Activated CD4-positive, CD25-positive, alpha-beta regulatory T cell treated with anti-CD3 and anti-CD28 coated beads, Interleukin-2, amount 50 U/mL, for 72 hours (primary cell): ENCODE measurements around the gene CFAP251.

ENCODE experiments used
- DNase-seq: peaks from one replicate; pipeline ENCODE4 v3.0.0; 2021

Gene CFAP251

DNA sequence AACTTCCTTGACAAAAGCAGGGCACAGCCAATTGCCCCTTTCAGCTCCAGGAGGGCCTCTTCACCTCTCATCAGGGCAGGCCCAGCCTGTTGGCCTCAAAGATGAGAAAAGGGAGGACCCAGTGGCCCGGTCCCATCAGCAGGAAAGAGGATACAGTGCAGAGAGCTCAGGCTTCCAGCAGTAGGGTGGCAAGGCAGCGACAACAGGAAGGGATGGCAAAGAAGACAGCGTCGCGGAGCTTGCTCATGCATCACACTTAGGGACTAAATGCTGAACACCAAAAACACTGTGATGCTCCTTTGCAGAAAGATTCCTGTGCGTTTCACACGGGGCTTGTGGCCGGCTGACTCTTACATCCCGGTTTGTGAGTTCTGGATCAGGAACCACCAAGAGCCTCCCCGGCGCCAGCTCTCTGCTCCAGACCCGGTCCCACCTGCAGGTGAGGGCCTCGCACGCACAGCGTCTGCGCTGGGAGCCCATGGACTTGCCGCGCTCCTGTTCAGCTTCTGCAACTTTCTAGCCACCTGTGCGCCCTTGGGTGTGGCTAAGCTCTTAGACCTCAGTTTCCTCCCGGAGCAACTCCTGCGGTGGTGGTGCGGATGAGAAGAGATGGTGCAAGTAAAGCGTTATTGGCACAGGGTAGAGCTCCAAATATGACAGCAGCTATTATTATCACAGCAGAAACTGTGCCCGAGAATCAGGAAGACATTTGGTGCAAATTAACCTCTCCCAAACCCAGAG is 88.0 kb downstream of the CFAP251 start:
- no peak for DNase-seq

DNA sequence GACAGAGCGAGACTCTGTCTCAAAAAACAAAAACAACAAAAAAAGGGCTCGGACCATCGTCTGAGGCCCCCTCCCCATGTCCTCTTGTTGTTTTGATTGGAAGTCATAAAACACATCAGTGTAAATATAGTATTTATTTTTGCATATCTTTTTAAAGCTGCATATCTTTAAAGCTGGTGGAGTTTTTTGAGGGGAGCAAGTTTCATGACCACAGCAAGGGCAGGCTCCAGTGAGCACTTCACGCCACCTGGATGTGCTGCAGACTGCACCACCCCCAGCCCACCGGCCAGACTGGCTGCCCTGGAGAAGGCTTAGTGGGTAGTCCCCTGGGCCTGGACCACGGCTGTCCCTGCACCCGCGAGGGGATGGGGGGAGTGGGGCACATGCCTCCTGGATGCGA is 91.3 kb downstream of the CFAP251 start:
- DNase-seq = no peak

DNA sequence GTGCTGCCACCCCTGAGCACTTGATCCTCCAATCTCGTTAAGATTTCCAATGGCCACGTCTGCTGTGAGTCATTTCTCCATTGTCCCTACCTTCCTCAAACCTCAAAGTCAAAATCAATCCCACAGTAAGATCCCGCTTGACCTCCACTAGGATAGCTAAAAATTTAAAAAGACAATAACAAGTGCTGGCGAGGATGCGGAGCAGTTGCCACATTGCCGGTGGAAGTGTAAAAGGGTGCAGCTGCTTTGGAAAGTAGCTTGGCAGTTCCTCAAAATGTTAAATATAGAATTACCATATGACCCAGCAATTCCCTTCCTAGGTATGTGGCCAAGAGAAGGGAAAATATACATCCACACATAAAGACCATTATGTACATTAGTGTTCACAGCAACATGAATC is 93.8 kb downstream of the CFAP251 start:
- no peak for DNase-seq

DNA sequence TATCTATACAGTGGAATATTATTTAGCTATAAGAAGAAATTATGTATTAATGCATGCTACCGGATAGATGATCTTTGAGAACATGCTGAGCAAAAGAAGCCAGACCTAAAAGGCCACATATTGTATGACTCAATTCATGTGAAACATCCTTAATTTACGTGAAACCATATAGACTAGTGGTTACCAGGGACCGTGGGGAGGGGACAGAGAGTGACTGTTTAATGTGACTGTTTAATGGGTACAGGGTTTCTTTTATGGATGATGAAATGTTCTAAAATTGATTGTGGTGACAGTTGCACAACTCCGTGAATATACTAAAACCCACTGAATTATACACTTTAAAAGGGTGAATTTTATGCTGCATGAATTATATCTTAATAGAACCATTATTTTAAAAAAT is 94.7 kb downstream of the CFAP251 start:
- DNase-seq = no peak

DNA sequence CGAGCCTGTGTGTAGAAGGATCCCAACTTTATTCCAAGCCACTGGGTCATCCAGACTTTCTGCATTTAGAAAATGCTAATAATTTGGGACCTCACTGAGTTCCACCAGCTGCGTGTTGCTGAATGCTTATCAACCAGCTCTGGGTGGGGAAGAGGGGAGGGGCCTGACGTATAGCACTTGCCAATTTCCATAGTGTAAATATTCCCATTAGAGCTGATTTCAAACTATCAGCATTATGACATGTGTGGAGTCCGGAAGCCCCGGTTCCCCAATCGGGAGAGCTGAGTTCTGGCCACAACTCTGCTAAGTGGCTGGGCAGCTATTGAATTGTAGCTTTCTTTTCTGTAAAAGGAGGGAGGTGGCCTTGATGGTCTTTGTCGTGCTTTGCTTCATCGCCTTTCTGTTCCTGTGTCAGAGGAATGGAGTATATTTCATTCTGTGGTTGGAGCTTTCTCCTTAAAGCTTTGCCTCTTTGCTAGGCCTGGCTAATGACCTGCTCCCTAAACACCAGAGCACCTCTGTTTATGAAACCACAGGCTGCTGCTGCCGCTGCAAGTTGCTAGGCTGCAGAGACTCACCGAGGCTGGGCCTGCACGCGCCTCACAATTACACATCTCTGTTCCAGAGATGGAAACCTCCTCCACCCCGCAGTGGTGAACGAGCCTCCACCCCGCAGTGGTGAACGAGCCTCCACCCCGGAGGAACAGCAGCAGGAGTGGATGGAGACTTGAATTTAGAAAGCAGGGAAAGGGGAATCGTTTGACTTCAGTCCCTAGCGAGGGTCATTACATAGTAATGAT is 95.6 kb downstream of the CFAP251 start:
- no peak for DNase-seq

DNA sequence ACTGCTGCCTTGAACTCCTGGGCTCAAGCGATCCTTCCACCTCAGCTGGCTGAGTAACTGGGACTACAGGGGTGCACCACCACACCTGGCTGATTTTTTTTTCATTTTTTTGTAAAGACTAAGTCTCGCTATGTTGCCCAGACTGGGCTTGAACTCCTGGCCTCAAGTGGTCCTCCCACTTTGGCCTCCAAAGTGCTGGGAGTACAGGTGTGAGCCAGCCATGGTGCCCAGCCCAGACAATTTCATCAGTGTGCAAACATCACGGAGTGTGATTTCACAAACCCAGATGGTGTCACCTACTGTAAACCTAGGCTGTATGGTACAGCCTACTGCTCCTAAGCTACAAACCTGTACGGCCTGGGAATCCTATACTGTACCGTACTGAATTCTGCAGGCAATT is 96.4 kb downstream of the CFAP251 start:
- DNase-seq = no peak

DNA sequence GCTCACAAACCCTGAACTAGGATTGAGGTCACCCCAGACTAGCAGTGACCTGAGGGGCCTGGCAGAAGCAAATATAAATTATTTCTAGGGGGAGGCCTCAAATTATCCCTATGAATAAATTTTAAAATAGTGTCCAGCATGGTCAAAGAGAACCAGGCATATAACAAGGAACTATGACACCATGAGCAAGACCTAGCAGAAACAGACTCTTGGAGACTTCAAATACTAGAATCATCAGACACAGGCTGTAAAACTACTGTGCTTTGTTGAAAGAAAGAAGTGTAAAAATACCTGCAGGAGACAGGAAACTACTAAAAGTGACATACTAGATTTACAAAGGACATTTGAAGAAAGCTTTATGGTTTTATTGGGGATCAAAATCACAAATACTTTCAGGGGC is 100.1 kb downstream of the CFAP251 start:
- no peak for DNase-seq

DNA sequence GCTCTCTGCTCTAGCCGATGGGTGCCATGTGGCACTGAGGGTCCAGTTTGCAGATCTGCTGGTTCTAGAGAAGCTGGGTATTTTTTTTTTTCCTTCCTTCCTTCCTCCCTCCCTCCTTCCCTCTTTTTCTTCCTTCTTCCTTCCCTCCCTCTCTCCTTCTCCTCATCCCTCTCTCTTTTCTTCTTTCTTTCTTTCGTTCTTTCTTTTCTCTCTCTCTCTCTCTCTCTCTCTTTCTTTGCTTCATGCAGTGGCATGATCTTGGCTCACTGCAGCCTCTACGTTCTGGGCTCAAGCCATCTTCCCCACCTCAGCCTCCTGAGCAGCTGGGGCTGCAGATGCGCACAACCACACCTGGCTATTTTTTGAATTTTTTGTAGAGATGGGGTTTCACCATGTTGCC is 100.5 kb downstream of the CFAP251 start:
- no peak for DNase-seq

DNA sequence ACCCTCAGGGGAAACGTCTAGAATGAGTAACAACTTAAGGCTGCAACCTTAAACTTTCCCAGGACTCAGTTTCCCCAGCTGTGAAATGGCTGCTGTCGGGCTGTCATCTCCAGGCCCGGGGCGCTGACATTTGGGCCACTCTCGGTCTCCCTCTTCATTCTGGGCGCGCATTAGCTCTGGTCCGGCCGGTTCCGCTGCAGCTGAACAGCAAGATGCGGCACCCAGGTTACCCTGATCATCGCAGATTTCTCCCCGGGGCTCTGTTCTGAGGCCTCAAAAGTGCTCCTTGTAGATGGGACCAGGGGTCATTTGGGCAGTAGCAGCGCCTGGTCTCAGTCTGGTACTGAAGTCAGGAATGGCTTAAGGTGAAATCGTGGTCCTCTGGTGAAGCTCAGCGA is 102.4 kb downstream of the CFAP251 start:
- no peak for DNase-seq

DNA sequence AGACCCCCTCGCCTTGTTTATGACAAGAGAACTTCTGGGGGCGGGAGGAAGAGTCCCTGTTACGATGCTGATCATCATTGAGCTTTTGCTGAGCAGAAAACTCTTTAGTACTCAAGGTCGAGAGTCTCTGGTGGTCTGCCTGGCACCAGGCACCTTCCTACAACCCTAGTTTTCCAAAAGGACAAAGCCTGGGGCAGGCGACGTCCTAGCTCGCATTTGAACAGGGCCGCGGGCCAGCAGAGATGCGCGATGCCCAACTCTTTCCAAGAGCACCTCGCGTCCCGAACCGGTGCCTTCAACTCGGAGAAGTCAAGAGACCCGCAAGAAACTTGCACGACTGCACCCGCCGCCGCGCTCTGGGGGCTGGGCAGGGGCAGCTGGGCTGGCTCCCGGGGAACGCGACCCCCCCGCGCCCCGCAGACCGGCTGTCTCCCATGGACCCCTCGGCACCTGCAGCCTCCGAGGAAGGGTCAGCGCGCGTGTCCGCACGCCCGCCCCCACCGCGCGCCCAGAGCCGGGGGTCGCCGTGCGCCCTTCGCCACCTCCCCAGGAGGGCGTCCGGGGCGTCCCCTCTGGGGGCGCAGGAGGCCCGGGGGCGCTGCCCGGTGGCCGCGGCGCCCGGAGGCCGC is 102.9 kb downstream of the CFAP251 start:
- no peak for DNase-seq

DNA sequence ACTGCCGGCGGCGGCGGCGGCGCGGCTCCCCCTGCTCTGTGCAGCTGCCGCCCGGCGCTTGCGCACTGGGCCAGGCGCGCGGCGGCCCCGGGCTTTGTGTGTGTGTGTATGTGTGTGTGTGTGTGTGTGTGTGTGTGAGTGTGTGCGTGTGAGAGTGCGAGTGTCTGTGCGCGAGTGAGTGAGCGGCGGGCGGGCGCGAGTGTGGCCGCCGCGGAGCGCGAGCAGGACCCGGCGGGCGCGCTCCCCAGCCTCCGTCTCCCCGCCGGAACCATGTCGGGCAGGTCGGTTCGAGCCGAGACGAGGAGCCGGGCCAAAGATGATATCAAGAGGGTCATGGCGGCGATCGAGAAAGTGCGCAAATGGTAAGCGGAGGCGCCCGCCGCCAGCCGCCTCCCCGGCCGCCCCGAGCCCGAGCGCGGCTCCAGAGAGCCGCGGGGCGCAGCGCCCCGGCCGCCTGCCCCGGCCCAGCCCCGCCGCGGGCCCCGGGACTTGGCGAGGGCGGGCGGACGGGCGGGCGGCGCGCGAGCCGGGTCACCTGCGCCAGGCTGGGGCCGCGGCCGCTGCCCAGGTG is 103.5 kb downstream of the CFAP251 start, which contains the start of gene BCL7A:
TSS of gene BCL7A (plus strand) at position 63 of the 571 bp plus-strand sequence. CDS start at position 271, 208 bp downstream.
- DNase-seq = peak; percentile 43

DNA sequence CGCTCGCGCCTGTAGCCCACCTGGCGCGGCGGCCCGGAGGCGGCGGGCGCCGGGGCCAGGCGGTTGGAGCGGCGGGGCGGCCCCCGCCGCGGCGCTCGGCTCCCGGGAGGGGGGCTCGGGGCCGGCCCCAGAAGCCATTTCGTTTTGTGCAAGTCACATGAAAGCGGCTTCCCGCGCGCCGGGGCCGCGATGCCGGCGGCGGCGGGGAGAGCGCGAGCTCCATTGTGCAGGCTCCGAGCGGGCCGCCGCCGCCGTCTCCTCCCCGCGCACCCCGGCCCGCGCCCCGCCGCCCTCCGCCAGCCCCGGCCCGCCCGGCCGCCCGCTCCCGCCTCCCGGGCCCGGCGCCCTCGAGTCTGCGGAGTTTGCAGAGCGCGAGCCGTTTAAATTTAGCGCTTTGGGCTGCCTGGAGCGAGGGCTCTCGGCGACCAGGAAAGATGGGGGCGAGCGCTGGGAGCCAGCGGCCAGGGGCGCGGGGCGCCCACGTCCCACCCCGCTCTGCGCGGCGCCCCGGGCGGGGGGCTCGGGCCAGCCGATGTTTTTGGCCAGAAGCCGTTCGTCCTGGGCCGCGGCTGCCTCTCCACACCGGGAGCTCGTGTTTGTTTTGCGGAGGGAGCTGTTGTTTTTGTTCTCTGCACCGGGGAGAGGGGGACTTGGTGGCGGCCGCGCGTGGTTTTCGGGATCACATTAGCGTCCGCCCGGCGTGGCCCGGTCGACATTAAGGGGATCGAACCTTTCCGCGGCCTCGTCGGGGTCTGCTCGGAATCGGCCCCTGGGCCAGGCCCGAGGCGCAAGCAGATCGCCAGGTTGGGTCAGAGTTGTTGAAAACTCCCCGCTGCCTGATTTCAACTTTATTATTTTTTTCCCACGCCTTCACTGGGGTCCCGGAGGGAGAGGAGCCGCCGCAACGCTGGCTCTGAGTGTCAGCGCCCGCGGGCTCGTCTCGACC is 104.3 kb downstream of the CFAP251 start:
- no peak for DNase-seq

DNA sequence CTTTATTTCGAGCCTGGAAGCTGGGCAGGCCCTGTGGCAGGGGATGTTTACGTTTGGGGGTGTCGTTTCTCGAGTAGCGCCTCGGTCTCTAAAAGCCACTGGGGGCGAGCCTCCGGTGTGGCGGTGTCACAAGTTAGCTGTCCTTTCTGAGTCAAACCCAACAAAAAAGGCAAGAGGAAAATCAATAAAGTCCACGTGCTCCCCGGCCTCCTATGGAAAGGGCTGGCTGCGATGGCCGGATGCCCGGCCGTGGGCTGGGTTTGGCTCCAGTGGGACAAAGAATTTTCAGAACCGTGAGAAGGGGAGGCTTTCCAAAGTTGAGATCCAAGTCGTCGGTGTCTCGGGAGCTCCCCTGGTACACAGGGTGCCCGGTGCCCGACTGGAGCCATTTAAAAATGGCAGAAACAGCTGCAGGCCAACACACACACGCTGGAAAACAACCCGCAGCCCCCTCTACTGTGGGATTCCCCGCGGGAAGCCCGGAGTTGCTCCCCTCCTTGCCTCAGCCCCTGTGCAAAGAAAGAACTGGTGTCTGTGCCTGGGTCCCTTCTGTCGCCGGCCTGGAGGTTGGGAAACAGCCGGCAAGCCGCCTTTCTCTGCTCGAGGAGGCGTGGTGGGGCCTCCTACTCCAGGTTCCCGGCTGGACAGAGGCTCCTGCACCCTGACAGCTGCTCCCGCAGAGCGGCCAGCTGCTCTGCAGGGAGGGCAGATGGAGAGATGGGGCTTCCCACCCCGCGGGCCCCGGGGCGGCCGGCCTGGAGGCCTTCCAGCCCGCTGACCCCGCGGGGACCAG is 105.1 kb downstream of the CFAP251 start:
- no peak for DNase-seq

DNA sequence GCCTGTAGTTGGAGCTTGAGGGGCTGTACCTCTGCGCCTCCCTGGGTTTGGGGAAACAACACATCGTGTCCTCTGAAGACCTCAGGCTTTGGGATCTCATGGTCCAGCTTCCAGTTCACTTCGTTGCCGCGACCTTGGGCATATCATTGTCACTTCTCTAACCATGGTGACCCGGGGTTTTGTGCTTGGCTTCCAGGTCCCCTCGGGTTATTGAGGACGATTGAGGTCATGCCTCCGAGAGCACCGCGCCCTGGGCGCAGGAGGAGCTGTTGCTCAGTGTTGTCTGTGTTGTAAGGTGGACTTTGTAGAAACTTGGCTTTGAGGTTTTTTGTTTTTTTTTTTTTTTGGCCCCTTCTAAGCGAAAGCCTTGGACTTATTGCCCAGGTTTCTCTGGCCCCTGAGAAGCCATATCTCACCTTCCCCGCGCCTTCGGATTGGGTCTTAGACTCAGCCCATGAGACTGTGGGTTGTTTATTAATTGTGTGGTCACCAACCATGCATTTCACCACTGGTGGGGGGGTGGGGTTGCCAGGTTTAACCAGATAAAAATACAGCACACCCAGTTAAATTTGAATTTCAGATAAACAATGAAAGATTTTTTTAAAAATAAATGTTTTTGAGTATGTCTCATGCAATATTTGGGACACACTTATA is 105.9 kb downstream of the CFAP251 start:
- DNase-seq = no peak

DNA sequence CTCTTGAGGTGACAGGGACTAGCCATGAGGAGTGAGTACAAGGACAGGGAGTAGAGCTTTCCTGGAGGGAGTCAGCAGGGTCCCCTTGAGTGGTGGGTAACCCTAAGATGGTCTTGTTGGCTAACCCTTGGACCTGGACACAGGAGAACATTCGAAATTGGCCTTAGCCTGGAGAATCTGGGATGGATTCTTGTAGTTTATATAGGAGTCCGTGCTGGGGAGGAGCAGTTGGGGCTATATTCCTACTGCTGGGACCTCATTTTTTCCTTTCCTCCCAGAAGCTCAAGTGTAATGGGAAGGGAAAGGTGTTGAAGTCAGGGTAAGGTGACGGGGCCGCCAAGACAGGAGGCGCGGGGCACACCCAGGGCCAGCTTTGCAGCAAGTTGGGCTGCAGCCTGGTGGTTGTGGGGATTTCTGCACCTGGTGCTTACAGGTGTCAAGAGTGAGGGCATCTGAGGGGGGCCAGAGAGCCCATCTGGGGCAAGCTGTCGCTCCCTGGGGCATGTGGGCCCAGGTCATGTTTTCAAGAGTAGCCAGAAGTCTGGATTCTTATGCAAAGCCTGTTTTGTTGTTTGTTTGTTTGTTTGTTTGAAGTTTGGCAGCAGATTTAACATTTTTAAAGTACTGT is 108.4 kb downstream of the CFAP251 start:
- DNase-seq = no peak

DNA sequence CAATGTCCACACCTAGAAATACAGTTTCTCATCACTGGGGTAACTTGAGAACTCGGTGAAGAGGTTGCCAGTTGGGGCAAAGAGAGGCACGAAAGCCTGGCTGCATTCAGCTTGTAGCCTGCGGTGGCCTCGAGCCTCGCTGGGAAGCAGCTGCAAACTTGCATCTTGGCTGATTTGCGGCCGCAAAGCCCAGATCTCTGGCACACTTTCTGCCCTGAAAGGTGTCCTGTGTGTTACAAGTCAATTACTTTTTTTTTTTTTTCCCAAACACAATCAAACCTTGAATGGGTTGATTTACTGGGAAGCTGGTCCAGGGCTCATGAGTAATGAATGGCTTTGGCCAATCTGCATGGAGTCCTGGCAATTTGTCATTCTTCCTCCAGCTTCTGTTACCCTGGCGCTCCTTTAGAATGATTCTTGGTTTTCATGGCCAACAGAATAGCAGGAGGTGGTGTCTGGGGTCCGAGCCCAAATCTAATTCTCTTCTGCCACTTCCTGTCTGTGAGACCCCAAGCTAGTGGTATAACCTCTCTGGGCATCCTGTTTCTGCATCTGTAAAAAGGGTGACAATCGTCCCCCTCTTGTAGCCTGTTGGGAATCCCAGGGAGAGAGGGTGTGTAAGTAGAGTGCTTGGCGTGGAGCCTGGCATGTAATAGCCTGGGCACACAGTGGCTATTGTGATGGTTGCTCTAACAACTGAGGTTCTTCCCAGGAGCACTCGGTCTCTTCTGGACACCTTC is 109.9 kb downstream of the CFAP251 start:
- no peak for DNase-seq

DNA sequence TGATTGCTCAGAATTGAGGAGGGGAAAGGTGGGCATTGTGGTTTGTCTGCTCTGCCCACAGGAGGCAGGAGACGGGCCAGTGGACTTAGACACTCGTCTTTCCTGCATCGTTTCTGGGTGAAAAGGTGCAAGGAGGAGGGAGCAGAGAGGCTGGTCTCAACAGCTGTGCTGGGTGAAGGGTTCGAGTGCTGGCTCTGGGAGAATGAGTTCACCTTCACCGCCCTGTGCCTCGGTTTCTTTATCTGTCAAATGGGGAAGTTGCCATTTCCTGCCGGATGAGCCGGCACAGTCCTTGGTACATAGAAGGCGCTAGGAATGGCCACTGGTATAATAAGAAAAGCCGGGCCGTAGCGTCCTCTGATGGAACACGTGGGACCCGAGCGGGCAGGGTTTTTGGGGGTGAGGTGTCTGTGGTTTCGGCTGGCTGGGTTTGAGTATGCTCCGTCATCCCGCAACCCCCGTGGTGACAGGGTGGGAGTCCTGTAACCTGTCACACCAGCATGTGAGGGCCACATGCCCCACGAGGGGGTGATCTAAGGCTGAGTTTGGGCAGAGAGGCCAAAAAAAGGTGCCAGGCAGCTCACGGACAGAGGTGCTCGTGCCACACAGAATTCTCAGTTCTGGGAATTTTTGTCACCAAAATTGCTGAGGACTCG is 110.6 kb downstream of the CFAP251 start:
- no peak for DNase-seq

DNA sequence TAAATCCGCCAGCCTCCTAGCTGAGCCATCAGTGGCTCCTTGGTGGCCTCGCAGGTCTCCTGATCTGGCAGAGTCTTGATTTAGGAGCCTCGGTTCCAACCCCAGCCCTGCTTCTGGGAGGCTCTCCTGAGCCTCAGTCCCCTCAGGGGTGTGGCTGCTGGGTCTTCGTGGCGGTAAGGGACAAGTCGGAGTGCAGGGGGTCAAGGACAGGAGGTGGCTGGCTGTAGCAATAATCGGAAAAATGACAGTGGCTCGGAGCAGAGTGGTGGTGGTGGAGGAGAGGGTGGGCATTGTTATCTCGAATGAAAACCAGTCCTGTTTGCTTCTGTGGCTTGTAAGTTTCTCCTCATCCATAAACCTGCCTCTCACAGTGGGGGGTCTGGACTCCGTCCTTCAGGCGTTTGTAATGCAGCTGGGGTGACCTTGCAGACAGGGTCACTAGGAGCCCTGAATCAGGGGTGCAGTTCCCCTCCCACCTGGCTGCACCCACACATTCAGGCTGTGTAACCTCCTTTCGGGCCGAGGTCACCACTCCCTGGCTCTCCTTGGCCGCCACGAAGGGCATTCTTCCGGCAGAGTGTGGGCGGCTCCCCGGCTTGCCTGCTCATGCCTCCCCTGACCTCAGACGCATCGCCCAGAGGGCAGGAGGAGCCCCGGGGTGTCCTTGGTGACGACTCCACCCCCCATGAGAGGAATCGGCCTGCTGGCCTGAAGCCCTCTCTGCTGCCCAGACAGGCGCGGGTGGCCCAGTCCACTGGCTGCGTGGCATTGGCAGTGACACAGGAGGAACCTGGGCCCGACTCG is 111.4 kb downstream of the CFAP251 start:
- no peak for DNase-seq
